HG03108 (cell line): Measurements from ENCODE around the gene GPR137.

Experiments
- ATAC-seq: cut with Tn5 transposase; IDR thresholded peaks from one replicate; pipeline ENCODE4 v1.9.1; 2021; ENCODE audit warnings: moderate library complexity; ENCODE audit not compliant: unreplicated experiment

The GPR137 gene

DNA sequence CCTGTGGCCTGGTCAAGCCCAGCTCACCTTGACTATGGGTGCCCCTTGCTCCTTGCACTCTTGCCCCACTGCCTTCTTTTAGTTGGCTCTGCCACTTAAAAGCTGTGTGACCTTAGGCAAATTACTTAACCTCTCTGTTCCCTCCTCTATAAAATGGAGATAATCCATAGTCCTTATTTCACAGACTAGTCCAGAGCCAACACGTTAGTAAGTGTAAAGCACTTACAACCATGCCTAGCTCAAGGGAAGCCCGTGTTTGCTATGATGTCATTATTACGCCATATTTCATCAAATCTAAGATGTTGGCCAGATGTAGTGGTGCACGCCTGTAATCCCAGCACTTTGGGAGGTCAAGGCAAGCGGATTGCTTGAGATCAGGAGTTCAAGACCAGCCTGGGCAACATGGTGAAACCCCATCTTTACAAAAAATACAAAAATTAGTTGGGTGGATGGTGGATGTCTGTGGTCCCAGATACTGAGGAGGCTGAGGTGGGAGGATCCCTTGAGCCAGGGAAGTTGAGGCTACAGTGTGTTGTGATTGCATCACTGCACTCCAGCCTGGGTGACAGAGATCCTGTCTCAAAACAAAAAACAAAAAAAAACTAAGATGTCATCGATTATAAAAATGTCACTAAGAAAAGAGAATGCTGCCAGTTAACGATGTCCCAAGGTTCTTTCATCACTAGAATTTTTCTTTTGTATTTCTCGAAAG lies 52.0 kb downstream of the GPR137 start:
- ATAC-seq: no peak

DNA sequence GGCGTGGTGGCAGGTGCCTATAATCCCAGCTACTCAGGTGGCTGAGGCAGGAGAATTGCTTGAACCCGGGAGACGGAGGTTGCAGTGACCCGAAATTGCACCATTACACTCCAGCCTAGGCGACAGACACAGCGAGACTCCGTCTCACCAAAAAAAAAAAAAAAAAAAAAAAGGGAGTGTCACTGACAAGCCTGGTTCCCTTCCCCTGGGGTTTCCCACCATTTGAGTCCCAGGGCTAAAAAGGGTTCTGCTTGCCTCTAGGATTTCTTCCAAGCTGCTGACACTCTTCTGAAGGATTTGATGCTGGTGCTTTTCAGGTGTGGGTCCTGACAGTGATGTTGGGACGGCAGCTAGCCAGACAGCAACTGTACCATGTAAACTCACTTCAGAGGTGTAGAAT lies 53.1 kb downstream of the GPR137 start:
- ATAC-seq: no peak
